NCI-H146 treated with DMSO at 0.1 percent for 48 hours (cell line): ENCODE results near the gene SLK.

Experiments used
- DNase-seq: peaks from one replicate; lab custom pipeline; 2025; ENCODE audit not compliant: unreplicated experiment; lab: John Stamatoyannopoulos, UW

SLK gene

DNA sequence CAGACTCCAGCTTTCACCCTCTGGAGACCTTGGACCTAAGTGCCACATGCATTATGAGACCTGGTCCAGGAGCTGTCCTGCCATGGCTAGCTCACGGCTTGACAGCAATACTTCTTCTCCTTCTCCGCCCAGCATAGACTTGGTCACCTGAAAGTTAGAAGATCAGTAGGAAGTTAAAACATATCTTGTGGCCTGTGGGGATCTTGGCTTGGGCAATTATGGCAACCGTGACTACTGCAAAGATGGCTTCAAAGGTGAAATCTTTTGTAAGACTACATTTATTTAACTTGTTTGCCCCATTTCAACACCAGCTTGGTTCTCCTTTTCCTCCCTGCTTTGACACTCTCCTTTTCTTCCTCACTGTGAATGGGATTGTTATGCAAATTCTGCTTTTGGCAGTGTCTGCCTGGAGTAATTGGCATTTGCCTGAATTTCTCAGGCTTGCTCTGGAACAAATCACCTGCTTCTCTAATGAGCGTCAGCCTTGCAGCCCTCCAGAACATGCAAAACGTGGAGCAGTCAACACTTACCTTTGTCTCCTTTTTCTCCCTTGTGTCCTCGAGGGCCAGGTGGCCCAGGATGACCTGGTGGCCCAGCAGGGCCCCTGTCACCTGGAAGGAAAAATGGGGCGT, 65.3 kb downstream of the SLK start:
- DNase-seq: no peak

GRCh38 chr10:104033401-104033930, 66.5 kb downstream of the SLK start:
- DNase-seq: no peak

DNA sequence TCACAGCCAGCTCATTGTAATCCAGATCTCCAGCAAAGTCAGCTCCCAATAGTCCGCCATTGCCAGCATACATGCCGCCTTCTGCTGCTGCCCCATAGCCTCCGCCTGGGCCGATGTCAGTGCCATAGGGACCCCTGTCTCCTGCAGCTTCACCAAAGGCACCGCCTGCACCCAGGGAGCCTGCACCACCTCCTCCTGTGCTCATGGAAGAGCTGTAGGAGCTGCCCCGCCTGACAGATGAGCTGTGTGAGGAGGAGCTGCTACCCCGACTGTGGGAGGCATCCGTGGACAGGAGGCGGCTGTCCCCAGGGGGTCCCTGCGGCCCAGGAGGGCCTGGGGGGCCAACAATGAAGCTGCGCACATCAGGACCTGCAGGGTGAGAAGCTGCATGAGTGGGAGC, 67.0 kb downstream of the SLK start:
- no peak for DNase-seq

DNA sequence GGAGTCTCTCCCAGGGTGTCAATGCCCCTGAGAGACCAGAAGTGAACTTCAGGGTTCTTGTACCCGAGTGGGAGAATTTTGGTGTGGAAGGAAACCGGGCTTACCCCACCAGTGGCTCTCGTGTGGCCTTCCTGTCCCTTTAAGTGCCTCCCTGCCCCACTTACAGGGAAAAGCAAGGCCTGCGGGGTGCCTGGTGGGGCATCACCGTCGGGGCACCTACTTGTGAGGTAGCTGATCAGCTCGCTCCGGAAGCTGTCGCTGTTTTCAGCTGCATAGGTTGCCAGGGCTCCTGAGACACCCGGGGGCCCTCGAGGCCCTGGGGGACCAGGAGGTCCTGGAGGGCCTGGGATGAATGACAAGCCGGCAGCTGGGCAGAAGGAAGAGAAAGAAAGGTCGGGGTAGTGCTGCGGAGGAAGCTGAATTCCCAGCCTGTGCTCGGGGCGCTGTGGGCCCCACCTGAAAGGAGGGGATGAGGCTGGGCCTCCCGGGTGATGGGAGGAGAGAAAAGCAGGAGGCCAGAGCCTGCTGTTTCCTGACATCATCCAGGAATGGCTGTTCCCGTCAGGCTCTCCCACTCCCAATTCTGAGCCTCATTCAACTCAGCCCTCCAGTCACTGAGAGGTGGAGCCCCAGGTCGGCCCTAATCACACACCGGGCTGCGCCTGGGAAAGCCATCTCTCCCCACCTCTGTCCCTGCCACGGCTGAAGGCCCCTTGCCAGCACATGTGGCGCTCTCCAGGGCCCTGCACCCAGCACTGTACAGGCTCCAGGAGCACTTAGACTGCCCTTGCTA, 67.7 kb downstream of the SLK start:
- DNase-seq: no peak

- no peak for DNase-seq
These were observed 68.5 kb downstream of the SLK start for GRCh38 chr10:104035194-104036068.

- DNase-seq: no peak
These were observed 69.1 kb downstream of the SLK start for GRCh38 chr10:104036069-104036384.

DNA sequence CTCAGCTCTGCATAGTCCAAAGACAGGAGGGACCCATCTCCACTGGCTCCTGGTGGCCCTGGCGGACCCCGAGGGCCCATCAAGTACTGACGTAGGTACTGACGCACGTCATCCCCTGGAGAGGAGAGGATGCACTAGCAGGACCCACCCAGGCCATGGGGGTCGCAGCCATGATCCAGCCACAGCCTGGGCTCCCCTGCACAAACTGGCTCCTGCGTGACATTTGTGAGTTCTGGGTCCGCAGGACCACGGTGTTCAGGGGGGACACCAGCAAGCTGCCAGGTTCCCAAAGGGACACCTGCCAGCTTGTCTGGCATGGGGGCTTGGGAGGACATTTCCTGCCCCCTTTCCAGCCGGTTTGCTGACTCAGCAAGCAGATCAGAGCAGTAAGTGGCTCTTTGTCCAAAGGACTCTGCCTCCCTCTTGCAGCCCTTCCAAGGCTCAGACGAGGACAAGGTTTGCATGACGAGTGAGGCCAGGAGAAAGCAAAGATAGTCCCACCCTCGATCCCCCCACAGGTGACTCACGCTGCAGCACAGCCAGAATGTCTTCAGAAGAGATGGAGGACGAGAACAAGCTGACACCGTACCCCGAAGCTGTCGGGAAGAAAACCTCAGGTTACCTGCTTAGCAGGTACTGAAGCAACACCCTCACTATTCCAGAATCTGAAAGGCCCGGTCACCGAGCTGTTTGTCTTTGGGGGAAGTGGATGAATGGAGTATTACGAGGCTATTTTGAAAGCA, 69.7 kb downstream of the SLK start:
- no peak for DNase-seq

DNA sequence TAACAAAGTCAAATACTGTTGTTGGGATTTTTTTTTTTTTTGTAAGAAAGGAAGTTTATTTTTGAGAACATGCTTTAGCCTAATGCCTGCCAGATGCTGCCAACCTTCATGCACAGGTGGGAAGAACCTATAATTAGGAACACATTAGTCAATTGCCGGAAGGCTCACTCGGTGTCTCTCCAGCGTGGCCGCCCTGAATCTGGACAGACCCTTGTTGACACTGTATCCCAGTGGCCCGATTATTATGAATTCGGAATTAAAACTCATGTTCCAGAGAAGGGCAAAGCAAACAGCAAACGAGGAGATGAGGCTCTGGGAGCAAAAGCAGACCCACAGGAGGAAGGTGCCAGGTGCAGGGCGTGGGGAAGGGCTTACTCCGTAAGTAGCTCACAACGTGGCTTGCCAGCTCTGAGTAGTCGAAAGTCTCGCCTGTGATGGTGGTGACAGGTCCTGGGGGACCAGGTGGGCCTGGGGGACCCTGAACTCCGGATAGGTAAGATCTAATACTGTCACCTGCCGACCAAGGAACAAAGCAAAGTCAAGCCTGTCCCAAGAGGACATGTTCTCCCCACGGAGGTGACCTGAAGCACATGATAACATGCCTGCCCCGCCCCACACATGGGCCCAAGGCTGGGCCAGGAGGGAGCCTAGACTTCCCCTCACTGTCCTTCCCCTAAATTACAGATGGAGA, 70.5 kb downstream of the SLK start:
- DNase-seq: peak; percentile 7

- no peak for DNase-seq
These were observed 71.6 kb downstream of the SLK start for GRCh38 chr10:104038537-104038936.

DNA sequence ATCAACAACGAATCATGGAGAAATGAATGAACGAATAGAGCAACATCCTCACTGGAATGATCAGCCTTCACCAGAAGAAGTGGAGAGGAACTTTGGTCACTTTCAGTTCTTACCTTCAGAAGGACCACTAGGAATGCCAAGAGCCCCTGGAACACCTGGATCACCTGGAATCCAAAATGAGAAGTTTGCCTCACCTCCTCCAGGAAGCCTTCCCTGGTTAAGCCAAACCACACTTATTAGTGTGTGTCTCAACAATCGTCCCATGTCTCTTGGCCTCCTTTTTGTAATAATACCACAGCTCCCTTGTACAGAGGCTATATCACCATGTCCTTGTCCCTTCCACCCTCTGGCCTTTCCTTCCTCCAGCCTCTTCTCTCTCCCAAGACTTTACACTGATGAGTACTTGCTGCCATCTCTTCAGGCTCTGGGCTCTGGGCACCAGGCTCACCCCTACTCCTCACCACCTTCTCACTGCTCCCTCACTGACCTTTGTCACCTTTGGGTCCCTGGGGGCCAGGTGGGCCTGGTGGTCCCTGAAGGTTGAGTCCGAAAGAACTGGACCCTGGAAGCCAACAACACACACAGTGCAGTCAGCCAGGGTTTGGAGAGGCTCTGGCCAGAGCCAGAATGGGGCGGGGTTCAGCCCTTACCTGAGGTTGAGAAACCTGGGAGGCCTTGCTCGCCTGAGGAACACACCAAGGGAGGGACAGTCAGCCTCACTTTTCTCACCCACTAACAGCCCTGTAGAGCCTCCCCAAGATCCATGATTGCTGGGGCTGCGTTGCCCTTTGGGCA, 72.2 kb downstream of the SLK start:
- no peak for DNase-seq

DNA sequence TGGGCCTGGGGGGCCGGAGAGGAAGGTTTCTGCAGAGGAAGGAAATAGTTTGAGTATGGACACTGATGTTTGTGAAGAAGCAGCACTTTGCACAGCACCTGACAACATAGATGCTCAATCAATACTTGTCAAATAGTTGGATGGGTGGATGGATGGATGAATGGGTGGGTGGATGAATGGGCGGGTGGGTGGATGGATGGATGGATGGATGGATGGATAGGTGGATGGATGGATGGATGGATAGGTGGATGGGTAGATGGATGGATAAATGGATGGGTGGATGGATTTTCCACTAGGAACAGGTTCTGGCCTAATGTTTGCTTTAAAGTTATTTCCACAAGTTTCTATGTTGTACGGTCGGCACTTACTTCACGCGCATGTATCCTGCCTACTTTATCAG, 73.4 kb downstream of the SLK start:
- no peak for DNase-seq

DNA sequence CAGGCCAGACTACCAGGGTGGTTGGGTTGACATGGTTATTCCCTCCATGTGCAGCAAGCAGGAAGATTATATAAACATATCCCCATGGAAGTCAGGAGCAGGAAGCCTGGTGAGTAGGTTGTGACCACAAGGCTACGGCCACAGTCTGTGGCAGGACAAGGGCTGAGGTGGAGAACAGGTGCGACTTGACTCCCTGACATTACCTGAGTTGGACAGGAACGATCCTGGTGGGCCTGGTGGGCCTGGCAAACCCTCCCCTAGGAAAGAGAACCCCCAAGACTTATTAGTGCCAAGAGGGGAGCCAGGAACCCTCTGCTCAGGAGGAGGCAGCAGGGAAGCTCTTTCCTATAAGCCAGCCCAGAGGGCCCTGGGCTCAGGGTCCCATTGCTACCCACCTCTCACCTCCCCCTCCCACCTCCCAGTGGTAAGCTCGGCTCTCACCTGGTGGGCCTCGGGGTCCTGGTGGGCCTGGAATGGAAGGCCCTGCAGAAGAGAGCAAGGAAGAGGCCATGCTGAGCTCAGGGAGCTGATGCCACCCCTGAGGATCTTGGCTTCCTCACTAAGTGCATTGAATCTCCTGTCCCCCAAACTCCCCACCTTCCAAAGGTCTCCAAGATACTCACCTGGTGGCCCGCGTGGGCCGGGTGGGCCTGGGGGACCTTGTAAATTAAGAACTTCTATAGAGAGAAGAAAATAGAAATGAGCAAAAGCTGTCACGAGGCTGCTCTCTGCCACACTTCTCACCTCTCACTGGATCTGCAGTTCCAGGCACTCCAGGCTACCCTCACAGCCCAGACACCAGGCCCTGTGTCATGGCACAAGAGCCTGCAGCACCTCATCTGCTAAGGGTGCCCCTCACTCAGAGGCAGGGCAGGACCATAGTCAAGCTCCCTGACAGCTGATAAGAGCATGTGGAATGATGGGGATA, 74.2 kb downstream of the SLK start:
- DNase-seq: no peak

DNA sequence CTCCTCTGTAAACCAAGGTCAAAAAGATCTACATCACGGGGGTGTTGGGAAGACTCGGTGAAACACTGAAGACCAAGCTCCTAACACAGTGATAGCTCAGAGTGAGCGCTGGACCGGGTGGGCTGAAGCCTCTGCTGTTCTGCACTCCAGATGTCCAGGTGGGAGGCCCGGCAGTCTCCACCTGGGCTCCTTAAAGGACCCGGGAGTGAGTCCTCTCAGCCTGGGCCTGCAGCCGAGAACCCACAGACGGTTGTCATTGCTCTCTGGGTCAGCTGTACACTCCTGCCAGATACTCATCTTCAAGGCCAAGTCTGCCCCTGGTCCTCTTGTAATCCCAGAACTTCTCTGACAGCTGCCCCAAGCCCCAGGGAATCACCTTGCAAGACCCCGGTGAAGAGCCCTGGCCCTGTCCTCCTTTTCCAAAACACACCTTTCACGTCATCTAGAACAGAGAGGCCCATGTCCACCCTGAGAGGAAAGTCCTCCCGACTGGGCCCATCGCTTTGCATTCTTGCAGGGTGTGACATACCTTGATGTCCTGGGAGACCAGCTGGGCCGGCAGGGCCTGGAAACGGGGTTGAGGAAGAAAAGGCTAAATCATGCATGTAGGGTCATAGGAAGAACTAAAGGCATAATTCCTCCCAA, 75.1 kb downstream of the SLK start:
- DNase-seq: no peak

GRCh38 chr10:104043185-104043830, 76.4 kb downstream of the SLK start:
- no peak for DNase-seq

DNA sequence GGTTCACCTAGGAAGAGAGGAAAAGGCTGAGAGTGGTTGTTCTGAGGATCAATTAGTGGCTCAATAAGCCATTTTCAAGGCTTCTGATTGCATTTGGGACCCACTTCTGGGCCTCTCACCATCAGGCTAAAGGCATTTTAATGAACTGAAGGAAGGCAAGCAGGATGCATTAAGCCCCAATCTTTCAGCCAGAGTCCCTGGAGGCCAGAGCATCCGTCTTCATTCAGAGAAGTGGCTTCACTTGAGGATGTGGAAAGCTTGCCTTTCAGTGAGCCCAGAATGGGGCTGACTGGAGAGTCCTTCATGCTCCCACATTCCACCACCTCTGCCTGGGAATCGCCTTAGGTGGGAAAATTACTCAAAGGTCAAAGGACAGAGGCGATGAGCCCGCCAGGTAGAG, 76.9 kb downstream of the SLK start:
- DNase-seq: no peak

DNA sequence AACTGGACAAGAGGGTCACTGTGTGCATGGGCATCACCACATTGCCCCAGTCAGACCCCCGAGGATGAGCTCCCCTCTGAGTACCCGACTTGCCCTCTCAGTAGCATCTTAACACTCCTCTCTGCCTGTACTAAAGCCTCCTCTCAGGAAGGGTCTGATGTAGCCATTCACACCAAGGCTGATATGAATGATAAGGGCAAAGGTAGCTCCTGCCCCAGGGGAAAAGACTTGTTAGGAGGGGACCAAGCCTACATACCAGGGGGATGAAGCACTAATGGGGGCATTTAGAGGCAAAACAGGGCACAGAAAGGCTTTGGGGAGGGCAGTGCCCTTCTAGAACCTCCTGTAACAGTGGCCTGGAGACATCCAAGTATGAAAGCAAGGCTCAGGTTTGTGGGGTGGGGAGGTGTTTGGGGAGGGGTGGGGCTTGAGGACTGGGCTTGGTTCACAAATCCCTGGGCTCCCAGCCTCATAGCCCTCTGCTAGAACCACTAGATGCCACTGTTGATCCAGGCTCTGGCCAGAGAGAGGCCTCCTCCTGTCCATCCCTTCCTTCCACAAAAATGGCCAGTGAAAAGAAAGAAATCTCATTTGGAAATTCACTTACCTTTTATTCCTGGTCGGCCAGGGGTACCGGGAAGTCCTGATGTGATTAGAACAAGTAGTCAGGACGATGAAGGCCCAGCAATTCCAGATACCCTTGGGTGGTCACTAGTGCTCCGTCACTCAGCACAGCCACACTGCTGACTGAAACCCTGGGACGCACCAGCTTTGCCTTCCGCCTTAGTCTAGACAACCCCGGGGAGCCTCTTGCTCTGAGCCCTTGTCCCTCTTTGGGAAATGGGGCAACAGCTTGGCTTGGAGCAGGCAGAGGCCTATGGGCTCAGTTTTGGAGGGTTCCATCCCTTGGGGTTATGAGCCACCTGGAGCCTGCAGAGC, 78.5 kb downstream of the SLK start:
- DNase-seq: peak; percentile 66

GRCh38 chr10:104046651-104047050, 79.7 kb downstream of the SLK start:
- no peak for DNase-seq
